DMS114 treated with DMSO at 0.1 percent for 48 hours (cell line): Measurements from ENCODE around the gene MRPS18A.
"Not testable (repeated sequence)": the region's sequence is repeated elsewhere in the genome, so short reads cannot be mapped to it uniquely, and the experiment has no call there.

Experiments used
- DNase-seq: peaks from one replicate; lab custom pipeline; 2025; ENCODE audit not compliant: unreplicated experiment; lab: John Stamatoyannopoulos, UW

Gene MRPS18A

GRCh38 chr6:43671801-43672690 is 15.5 kb downstream of the MRPS18A start:
- no peak for DNase-seq

- no peak for DNase-seq
Measured at GRCh38 chr6:43671011-43671800, 16.4 kb downstream of the MRPS18A start.

- no peak for DNase-seq
Measured at GRCh38 chr6:43670623-43670986, 17.0 kb downstream of the MRPS18A start.

GRCh38 chr6:43669922-43670622 is 17.5 kb downstream of the MRPS18A start:
- no peak for DNase-seq

GRCh38 chr6:43669050-43669921 is 18.3 kb downstream of the MRPS18A start:
- DNase-seq = no peak

- DNase-seq = peak; percentile 40
Measured at GRCh38 chr6:43668151-43669028, 19.2 kb downstream of the MRPS18A start.

- DNase-seq = peak; percentile 63
Measured at GRCh38 chr6:43667245-43668150, 20.1 kb downstream of the MRPS18A start.

GRCh38 chr6:43666196-43666920 is 21.2 kb downstream of the MRPS18A start:
- no peak for DNase-seq

GRCh38 chr6:43665376-43665775 is 22.2 kb downstream of the MRPS18A start:
- DNase-seq = no peak

GRCh38 chr6:43662948-43663347 is 24.6 kb downstream of the MRPS18A start:
- DNase-seq = not testable (repeated sequence)

GRCh38 chr6:43658161-43658560 is 29.4 kb downstream of the MRPS18A start:
- DNase-seq = no peak

- DNase-seq = no peak
Measured at GRCh38 chr6:43657221-43657802, 30.3 kb downstream of the MRPS18A start.

GRCh38 chr6:43652822-43653221 is 34.8 kb downstream of the MRPS18A start:
- not testable (repeated sequence) for DNase-seq

- DNase-seq = no peak
Measured at GRCh38 chr6:43648248-43648647, 39.3 kb downstream of the MRPS18A start.

GRCh38 chr6:43647613-43648012 is 40.0 kb downstream of the MRPS18A start:
- no peak for DNase-seq

GRCh38 chr6:43645613-43645964 is 42.0 kb downstream of the MRPS18A start:
- DNase-seq = no peak

GRCh38 chr6:43644940-43645612 is 42.5 kb downstream of the MRPS18A start, which contains the start of gene RSPH9:
RSPH9 (plus strand) TSS chr6:43645036; CDS start chr6:43645099, 63 bp downstream.
- DNase-seq = peak; percentile 84
